GM18520 (cell line): Measurements from ENCODE around the gene RTN3.
"Not testable (repeated sequence)": the region's sequence is repeated elsewhere in the genome, so short reads cannot be mapped to it uniquely, and the experiment has no call there.

Experiments used
- ATAC-seq: cut with Tn5 transposase; IDR thresholded peaks from one replicate; pipeline ENCODE4 v1.9.1; 2021; ENCODE audit not compliant: unreplicated experiment

RTN3 gene, protein sequence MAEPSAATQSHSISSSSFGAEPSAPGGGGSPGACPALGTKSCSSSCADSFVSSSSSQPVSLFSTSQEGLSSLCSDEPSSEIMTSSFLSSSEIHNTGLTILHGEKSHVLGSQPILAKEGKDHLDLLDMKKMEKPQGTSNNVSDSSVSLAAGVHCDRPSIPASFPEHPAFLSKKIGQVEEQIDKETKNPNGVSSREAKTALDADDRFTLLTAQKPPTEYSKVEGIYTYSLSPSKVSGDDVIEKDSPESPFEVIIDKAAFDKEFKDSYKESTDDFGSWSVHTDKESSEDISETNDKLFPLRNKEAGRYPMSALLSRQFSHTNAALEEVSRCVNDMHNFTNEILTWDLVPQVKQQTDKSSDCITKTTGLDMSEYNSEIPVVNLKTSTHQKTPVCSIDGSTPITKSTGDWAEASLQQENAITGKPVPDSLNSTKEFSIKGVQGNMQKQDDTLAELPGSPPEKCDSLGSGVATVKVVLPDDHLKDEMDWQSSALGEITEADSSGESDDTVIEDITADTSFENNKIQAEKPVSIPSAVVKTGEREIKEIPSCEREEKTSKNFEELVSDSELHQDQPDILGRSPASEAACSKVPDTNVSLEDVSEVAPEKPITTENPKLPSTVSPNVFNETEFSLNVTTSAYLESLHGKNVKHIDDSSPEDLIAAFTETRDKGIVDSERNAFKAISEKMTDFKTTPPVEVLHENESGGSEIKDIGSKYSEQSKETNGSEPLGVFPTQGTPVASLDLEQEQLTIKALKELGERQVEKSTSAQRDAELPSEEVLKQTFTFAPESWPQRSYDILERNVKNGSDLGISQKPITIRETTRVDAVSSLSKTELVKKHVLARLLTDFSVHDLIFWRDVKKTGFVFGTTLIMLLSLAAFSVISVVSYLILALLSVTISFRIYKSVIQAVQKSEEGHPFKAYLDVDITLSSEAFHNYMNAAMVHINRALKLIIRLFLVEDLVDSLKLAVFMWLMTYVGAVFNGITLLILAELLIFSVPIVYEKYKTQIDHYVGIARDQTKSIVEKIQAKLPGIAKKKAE

DNA sequence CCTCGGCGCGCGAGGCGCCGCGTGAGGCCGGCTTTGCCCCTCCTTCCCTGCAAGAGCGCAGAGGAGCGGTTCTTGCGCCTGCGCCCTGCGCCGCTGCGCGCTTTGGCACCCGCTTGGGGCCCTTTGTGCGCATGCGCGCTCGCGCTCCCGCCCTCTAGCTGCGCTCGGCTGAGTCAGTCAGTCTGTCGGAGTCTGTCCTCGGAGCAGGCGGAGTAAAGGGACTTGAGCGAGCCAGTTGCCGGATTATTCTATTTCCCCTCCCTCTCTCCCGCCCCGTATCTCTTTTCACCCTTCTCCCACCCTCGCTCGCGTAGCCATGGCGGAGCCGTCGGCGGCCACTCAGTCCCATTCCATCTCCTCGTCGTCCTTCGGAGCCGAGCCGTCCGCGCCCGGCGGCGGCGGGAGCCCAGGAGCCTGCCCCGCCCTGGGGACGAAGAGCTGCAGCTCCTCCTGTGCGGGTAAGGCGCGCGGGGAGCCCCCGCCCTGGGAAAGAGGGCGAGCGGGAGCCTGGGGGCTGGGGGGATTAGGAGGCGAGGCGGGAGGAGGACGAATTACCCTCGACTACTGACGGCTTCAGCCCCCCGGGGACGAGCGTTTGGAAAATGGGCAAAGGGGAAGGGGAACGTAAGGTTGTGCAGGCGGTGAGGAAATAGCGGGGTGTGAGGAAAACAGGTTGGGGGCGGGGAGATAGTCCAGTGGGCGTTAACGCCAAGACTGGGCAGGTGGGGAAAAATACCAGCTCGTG lies at the start of gene RTN3:
Gene RTN3, plus strand, starts transcription at position 180 of the 745 bp plus-strand sequence. Its CDS starts 137 bp downstream, at position 317.
- ATAC-seq = peak; percentile 91

DNA sequence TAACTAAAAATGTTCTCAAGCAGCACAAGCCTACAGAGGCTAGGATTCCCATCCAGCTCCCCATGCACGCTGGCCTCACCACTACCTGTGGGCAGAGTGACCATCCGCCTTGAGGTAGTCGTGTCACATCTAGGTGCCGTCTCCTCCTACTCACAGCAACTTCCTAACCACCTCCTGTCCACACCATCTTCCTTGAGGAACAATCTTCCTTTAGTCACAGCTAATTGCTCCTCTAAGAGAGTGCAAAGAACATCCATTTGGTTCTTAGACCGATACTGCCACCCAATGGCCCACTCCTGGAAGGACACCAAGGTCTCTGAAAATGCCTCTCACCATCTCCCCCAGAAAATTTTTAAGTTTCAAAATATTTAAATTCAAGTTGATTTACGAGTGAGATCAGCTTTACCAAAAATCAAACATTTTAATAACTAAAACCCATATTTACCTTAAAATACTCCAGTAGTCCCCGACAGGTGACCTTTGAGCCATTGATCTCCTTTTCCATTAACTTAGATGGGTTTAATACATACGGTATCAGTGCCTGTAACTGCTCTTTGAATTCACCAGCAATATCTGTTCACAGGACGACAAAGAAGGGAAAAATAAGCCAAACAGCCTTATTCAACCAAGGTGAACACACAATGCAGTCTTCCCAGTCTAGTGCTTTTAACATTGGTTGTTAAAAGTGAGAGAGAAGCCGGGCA lies 45.4 kb upstream of the RTN3 start:
- ATAC-seq = no peak

DNA sequence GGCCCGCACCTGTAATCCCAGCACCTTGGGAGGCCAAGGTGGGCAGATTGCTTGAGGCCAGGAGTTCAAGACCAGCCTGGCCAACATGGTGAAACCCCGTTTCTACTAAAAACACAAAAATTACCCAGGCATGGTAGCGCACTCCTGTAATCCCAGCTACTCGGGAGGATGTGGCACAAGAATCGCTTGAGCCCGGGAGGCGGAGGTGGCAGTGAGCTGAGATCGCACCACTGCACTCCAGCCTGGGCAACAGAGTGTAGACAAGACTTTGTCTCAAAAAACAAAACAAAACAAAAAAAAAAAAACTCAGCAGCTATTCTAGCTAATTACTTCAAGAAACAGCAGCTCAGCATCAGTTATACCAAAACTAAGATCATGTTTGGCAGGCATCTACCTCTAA lies 42.9 kb upstream of the RTN3 start:
- ATAC-seq = not testable (repeated sequence)

DNA sequence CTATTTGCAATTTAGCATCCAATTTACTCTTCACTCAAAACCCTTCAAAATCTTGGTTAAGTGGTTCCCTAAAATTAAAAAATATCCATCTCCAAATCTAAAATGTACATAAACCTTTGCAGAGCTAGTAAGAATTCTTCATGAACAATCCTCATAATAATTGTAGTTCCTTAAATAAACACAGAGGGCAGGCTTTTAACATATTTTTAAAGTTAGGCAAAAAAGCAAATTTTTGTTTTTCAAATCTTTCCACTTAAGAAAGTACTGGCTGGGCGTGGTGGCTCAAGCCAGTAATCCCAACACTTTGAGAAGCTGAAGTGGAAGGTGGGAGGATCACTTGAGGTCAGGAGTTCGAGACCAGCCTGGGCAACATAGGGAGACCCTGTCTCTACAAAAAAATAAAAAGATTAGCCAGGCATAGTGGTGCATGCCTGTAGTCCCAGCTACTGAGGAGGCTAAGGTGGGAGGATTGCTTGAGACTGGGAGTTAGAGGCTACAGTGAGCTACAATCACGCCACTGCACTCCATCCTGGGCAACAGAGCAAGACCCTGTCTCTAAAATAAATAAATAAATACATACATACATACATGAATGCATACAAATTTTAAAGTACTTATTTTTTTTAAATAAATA lies 42.0 kb upstream of the RTN3 start:
- no peak for ATAC-seq

DNA sequence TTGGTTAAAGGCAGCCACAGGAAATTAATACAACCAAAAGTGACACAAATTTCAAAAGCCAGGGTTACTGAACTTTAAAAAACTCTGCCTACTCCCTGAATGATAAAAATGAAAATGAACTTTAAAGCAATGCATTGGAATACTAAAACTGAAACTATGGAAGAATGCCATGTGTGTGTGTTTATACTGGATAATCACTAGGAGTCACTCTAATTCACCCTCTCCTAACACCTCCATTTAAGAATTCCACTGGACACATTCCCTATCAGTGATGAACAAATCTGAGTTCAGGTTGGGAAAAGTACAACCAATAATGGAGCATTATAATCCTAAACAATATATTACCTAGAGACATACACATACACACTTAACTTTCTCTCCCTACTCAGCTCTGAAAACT lies 39.6 kb upstream of the RTN3 start:
- ATAC-seq = no peak

DNA sequence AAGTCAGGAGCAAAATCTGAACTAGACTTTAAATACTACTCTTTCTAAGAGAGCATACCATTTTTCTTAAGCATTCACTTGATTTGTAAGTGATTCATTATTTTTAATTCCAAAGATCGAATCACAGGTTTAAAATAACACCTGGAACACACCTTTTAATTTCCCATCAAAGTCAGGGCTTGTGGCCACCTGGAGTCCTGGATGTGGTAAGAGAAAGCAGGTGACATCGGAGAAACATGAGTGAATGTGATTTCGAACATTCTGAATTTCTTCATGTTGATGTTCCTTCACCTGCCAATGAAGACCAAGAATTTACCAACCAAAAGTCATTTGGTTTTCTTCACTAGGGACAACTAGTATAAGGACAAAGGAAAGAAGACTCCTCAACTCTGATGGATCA lies 38.1 kb upstream of the RTN3 start:
- ATAC-seq = no peak

DNA sequence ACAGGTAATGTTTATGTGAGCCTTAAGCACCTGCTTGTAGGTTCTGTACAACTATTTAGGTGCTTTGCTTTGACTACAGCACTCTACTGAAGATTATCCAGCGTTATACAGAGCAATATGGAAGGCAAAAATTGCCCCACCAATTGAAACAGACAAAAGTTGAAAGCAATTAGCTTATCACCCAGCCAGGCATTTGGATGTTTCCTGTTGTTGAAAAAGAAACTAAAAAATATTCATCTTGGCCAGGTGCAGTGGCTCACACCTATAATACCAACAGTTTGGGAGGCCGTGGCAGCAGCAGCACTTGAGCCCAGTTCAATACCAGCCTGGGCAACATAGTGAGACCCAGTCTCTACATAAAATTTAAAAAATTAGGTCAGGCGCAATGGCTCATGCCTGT lies 28.6 kb upstream of the RTN3 start:
- ATAC-seq = no peak

DNA sequence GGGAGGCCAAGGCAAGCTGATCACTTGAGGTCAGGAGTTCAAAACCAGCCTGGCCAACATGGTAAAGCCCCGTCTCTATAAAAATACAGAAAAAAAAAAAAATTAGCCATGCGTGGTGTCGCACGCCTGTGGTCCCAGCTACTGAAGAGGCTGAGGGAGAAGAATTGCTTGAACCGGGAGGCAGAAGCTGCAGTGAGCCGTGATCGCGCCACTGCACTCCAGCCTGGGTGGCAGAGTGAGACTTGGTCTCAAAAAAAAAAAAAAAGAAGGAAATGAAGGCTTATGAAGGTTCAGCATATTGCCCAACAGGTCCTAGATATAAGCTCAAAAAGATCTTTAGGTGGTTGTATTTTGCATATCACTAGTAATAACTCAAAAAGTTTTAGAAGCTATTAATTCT lies 20.3 kb upstream of the RTN3 start:
- ATAC-seq = no peak

DNA sequence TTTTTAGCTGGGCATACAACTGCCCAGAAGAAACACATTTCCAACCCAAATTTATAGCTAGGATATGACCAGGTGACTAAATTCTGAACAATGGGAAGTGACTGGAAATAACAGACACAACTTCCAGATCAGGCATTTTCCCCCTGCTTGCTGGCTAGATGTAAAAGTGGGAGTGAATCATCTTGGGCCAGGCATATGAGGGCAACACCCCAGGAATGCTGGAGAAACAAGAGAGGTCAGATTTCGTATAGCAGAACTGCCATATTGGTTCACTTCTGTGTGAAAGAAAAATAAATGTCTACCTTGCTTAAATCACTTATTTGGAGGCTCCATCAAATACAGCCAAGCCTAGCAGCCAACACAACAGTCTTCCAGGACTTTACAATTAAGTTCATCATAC lies 17.5 kb upstream of the RTN3 start:
- no peak for ATAC-seq

DNA sequence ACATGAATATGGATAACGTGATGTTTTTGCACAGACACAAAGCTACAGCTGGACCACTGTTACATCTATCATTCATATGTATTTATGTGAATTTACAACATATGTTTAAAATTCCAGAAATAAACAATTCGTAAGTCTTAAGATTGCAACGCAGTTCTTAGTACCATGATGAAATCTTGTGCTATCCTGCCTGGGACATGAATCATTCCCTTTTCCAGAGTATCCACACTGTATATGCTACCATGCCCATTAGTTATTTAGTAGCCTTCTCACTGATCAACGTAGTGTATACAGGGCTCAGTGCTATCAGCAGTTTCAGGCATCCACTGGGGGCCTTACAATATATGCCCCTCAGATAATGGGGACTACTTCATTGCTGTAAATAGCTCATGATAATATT lies 14.4 kb upstream of the RTN3 start:
- no peak for ATAC-seq

DNA sequence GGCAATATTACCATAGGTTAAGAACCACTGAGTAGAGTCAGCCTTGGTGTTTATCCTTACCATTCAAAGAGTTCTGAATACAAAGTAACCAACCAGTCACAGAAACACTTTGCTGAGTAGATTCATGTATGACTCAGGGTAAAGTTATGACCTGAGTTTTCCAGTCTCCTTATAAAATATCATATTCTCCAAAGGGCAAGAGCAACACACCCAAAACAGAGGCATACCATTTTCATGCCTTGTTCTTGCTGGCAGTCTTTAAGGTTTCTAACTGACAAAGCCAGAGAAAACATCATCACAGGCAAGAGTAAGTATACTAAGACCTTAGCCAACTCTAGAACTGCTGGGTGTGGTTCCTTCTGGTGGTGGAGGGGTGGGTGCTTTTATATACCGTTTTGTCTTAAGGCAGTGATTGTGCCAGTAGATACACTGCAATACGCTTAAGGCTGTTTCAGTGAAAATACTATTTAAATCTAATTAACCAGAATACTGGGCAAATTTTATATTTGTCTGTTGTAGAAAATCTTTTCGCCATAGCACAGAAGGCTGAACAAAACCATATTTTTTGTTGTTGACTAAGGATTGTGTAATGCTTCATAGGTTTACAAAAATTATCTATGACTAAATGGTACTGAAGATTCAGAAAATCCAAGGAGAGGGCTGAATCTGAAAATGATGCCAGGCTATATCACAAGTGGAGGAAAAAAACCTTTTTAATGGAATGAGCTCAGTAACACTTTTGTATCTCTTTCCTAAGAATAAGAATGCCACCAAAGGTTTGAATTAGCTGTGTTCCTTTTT lies 13.1 kb upstream of the RTN3 start:
- no peak for ATAC-seq

DNA sequence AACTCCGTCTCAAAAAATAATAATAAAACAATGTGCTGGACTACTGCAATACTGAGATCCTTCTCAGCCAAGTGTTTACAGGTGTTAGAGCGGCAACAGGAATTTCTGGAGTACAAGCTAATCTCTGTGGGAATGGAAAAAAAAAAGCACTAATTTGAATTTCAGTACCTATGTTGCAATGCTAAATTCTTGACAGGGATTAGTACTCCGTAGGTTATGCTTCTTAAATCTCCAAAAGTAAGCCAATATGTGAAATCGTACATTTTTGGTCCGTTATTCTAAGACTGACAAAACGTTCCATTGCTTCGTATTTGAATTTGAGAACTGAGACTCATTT lies 11.2 kb upstream of the RTN3 start:
- no peak for ATAC-seq

DNA sequence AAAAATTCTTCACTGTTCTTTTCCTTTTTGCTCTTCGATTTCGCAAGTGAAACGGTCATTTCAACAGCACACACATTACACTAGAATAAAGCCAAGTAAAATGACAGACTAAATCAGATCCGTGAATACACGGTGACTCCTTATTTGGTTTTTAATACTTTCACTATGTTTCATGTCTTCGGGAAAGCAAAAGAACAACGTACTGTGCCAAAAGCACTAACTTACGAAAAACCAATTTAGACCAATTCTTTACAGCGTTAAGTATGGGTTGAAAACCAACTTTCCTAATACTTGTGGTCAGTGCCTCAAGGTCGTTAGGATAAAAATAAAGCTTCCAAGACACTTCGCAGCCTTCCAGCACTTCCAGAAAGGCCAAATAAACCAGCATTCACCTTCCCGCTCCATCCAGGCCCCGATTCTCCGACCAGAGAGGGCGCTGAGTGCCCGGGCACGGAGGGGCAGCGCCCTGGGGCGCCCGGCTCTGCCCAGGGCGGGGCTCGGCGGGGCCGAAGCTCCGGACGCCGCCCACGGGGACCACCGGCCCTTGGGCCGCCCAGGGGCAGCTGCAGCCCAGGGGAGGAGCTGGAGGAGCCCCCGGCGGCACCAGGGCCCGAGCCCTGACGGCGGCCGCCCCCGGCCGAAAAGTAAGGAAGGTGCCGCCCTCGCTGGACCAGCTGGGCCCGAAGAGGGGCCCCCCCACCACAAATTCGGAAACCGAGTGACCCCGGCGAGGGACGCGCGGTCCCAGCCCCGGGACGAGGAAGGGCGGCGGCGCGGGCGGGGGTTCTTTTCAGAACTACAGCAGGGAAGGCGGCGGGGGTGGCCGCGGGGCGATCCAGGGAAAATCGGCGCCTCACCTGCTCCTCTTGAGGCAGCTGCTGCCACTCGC lies 10.6 kb upstream of the RTN3 start:
- ATAC-seq = peak; percentile 32

DNA sequence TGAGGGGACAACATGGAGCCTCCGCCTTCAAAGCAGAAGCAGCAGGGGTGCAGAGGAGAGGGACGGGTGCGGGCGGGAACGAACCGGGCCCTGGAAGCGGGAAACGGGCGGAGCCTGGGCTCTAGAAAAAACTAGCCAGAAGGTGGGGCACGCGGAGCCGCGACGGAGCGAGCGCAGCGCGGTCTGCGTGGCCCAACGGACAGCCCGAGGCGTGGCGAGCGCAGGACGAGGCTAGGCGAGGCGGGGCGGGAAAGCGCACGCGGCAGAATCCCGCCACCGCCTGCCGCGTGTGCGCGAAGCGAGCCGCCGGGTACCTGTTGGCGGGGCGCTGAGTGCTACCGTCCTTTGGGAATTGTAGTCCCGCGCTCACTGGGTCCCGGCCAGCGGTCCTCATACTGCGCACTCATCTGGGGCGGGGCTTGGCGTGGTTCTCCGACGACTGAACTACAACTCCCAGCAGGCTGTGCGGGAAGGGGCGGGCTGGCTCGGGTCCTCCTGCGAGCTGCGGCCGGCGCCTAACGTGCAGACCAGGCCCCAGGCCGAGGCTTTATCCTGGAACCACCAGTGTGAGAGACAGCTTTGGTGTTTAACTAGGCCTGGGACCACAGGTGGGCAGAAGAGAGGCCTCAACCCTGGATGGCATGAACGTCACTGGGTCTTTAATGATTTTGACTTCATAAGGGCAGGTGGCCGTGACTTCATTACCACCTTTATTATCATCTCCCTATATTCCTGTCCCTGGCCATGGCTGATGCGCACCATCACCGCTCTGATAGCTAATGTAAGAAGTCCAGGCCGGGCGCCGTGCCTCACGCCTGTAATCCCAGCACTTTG lies 9.8 kb upstream of the RTN3 start, which contains the start of gene ATL3:
Gene ATL3, minus strand, starts transcription at position 55 of the 834 bp plus-strand sequence. Its CDS starts 41 bp downstream, at position 14.
- peak; percentile 71 for ATAC-seq

DNA sequence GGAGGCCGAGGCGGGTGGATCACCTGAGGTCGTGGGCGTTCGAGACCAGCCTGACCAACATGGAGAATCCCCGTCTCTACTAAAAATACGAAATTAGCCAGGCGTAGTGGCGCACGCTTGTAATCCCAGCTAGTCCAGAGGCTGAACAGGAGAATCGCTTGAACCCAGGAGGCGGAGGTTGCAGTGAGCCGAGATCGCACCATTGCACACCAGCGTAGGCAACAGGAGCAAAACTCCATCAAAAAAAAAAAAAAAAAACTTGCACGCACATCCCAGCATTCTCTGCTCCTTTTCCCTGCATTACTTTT lies 9.2 kb upstream of the RTN3 start:
- no peak for ATAC-seq

DNA sequence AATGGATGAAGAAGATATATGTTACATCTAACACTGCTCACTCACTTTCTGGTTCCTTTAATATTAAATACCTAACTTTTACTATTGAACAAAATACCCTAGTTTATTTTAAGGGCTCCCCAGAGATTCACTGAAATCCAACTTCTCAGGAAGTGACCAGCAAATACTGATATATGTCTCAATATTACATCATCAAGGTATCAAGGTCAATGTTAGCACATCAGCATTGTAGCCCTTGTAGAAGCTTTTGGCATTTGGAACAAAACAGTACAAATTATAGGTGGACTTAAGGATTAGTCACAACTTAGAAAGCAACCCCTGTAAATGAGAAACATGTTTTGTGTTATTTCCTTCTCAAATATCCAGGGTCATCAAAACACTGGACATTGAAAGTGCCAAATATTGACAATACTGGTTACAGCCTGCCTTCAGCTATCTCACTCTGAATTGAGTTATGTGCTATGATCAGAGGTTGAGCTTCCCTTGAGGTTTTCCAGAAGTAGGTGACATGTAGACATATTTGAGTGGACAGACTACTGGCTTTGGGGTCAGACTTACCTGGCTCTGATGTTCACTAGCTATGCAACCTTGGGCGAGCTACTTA lies 8.3 kb upstream of the RTN3 start:
- ATAC-seq = no peak

DNA sequence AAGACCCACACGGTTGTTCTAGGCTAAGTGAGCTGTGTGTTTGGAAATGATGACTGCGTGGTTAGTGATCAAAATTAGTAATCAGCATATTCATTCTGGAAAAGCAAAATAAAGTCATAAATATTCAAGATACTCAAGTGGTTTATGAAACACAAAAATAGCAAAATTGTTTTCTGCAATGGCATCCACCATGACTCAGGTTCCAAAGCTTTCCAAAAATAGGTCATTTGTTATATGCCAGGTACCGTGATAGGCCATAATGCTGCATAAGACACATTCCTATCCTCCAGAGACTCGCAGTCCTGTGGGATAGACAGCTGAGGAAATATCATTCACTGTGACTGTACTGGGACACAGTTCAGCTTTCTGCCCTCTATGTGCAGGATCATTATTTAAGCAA lies 7.7 kb upstream of the RTN3 start:
- no peak for ATAC-seq
